Stomach (tissue), 9 donors: ENCODE data around the gene MALL. TPM values are rescaled to one million over a fixed set of nuclear protein-coding genes. Genes with fewer than 3 reads are reported as not detected.
A peak's percentile ranks its signal among the peaks of the same experiment; 100 is the strongest.
"Not testable (repeated sequence)": the region's sequence is repeated elsewhere in the genome, so short reads cannot be mapped to it uniquely, and the experiment has no call there.

Experiments
- DNase-seq, 2 donors: peaks; one replicate each; pipeline versions ENCODE4 v3.0.0 to v3.0.0-alpha.2; 2013 to 2019
- H3K27ac ChIP-seq, 5 donors: fragments of 200-600 bp in 4 of 5; sonication (generic) in 4 of 5; one replicate each; pipeline ENCODE4 v1.5.1; 2013 to 2019; ENCODE audit warnings: mild to moderate bottlenecking in 1 of 5, moderate library complexity in 1 of 5
- H3K27me3 ChIP-seq, 3 donors: fragments of 200-600 bp; sonication (generic); one replicate each; pipeline ENCODE4 v1.5.1; 2017 to 2019; ENCODE audit warnings: mixed run types in 1 of 3
- H3K36me3 ChIP-seq, 4 donors: fragments of 200-600 bp; sonication (generic); 1 replicate in 3 of 4; 2 replicates in 1 of 4; pipeline ENCODE4 v1.5.1; 2016 to 2019
- H3K4me1 ChIP-seq, 4 donors: fragments of 200-600 bp; sonication (generic); one replicate each; pipeline ENCODE4 v1.5.1; 2016 to 2019
- H3K4me3 ChIP-seq, 4 donors: fragments of 200-600 bp; sonication (generic) in 3 of 4; one replicate each; pipeline ENCODE4 v1.5.1; 2016 to 2019; ENCODE audit warnings: mild to moderate bottlenecking in 1 of 4
- H3K9me3 ChIP-seq, 4 donors: fragments of 200-600 bp; sonication (generic); one replicate each; pipeline ENCODE4 v1.5.1; 2016 to 2019
- CTCF ChIP-seq, 7 experiments: fragments of 450-650 bp in 4 of 7; fragments of 200-600 bp in 3 of 7; sonication (generic) in 3 of 7; IDR thresholded peaks; one replicate each; pipeline ENCODE4 v1.5.1; 2016 to 2019; ENCODE audit warnings: antibody characterized with exemption in 7 of 7, control low read depth in 2 of 7, mild to moderate bottlenecking in 1 of 7
- EP300 ChIP-seq: sonication (generic); formaldehyde crosslinking; IDR thresholded peaks from one replicate; pipeline ENCODE4 v1.6.1; 2017; ENCODE audit warnings: antibody characterized with exemption
- POLR2A ChIP-seq, 4 donors: fragments of 450-650 bp; IDR thresholded peaks; one replicate each; pipeline ENCODE4 v1.6.1; 2016; ENCODE audit warnings: antibody characterized with exemption in 4 of 4, control low read depth in 2 of 4, mild to moderate bottlenecking in 1 of 4, moderate library complexity in 1 of 4
- POLR2AphosphoS5 ChIP-seq, 3 donors: sonication (generic); formaldehyde crosslinking; IDR thresholded peaks; one replicate each; pipeline ENCODE4 v1.6.1; 2016; ENCODE audit warnings: antibody characterized with exemption in 3 of 3
- WGBS, 5 donors: extraction: QIAGEN DNeasy Blood & Tissue Kit in 3 of 5; methylation state at CpG; one replicate each; pipeline versions ENCODE4 v1.1.5 to v1.1.7; 2013 to 2018; 5-methylcytosine and 5-hydroxymethylcytosine counted together
- intact Hi-C: fragments of 100-400 bp; cut with DNase I; formaldehyde crosslinking; loops from one replicate; pipeline ENCODE4 v1.15.1; 2023; ENCODE audit warnings: low total_unique reads
- polyA plus RNA-seq, 3 donors: library from polyadenylated mRNA; stranded (reverse); fragments of 200-250 nt; gene quantifications; one replicate each; pipeline ENCODE4 v1.2.3, GENCODE V29; 2013
- total RNA-seq, 5 donors: library from RNA; depleted of rRNA; stranded (reverse); fragments of >200 nt; gene quantifications; one replicate each; pipeline versions ENCODE4 v1.1.0 to v1.2.3, GENCODE V29; 2014 to 2016
- donor health status: healthy with polysubstance abuse.
- donor health status: Bipolar disorder and iron deficiency.
- donor health status: healthy.

Gene MALL
- total and polyA plus RNA-seq, 8 donors = 1.3 to 37.6 (median 2.7) TPM; not detected in 1

DNA sequence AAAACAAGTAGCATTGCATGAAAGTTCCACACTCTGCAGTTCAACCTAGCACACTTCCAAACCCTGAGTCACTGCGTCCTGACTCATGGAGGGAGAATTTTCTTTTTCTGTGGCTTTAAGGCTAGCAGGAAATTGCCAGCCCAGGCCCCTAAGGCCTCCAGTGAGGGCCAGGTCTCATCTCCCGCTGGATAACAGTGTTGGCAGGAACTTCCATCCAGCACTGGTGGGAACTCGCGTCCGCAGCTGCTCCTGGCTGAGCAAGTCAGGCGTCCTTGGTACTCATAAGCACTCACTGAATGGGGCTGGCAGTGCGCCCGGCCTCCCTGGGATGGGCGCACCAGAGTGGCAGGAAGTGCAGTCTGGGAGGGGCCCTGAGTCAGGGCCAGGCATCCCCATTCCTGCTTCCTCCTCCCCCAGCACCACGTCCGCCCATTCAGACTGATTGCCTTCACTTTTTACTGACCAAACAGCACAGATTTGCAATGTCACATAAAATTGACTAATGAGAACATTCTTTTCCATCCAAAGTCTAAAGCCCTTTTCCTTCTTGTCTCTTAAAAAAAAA lies 14.3 kb downstream of the MALL start:
- 0 to 5% (median 2%) methylated on average over 7 to 11 of the region's 11 CpGs for WGBS, 5 donors
- peak; percentile 91 to 95 for DNase-seq
- TF ChIP-seq EP300 (no peak), CTCF (IDR thresholded peaks at IDR 0.05) (no peak), POLR2A (IDR thresholded peaks at IDR 0.05) (no peak), POLR2AphosphoS5 (IDR thresholded peaks at IDR 0.05) (peak in 2 of 3 donors; percentile 64 to 85)
- peak overlapping the region; percentile 63 to 89 (median 79) for H3K27ac ChIP-seq
- H3K27me3 ChIP-seq = no peaks in the 10 kb centered on the region
- peaks cover 7 to 20% (median 16%) of the 10 kb centered on the region in 4 donors for H3K4me1 ChIP-seq
- H3K4me3 ChIP-seq = peak overlapping the region in 1 of 4 donors; percentile 9
- H3K36me3 ChIP-seq = no peaks in the 10 kb centered on the region
- intact Hi-C loops = no loop called here
- no peaks in the 10 kb centered on the region for H3K9me3 ChIP-seq

DNA sequence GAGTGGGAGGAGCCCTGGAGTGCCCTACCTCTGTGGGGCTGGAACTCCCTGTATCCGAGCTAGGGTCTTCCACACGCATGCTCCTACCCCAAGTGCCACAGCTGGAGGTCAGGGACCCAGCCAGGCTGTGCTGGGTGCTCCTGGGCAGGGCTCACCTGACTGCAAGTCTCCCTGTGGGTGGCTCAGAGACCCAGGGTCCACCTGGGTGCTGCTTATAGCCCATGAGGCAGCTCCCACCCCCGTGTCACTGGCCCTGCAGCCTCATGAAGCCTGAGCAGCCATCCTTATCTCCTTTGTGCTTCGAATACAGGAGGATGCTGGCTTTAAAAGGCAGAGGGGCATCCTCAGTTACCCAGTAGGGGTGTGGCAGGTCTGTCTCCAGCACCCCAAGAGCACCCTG lies 14.7 kb downstream of the MALL start:
- Histone ChIP-seq H3K27ac (peak overlapping the region; percentile 16 to 89 (median 79)), H3K4me1 (peaks cover 7 to 20% (median 17%) of the 10 kb centered on the region in 4 donors)
- H3K27me3 ChIP-seq, H3K36me3 ChIP-seq, H3K4me3 ChIP-seq, DNase-seq, intact Hi-C loops, H3K9me3 ChIP-seq: not testable (repeated sequence)
- WGBS, 5 donors = 69 to 79% (median 73%) methylated on average over 2 to 4 of the region's 4 CpGs

GRCh38 chr2:110100480-110100879 lies 15.1 kb downstream of the MALL start:
- WGBS, 5 donors = 68 to 84% (median 80%) methylated on average over 8 of the region's 8 CpGs
- Histone ChIP-seq H3K9me3 (no peaks in the 10 kb centered on the region), H3K27ac (peak overlapping the region in 4 of 5 donors; percentile 68 to 89 (median 83)), H3K27me3 (no peaks in the 10 kb centered on the region), H3K4me3 (no peak overlapping the region), H3K36me3 (no peaks in the 10 kb centered on the region), H3K4me1 (peaks cover 7 to 21% (median 17%) of the 10 kb centered on the region in 4 donors)
- TF ChIP-seq POLR2AphosphoS5 (IDR thresholded peaks at IDR 0.05) (no peak), EP300 (no peak), CTCF (IDR thresholded peaks at IDR 0.05) (no peak), POLR2A (IDR thresholded peaks at IDR 0.05) (no peak)
- DNase-seq = no peak
- intact Hi-C loops = no loop called here

GRCh38 chr2:110099471-110100225 lies 16.0 kb downstream of the MALL start:
- DNase-seq = no peak
- H3K27me3 ChIP-seq = no peaks in the 10 kb centered on the region
- H3K27ac ChIP-seq = peak overlapping the region in 4 of 5 donors; percentile 68 to 89 (median 83)
- H3K4me3 ChIP-seq = no peak overlapping the region
- 73 to 88% (median 79%) methylated on average over 10 of the region's 10 CpGs for WGBS, 5 donors
- H3K9me3 ChIP-seq = no peaks in the 10 kb centered on the region
- intact Hi-C loops = no loop called here
- TF ChIP-seq CTCF (IDR thresholded peaks at IDR 0.05) (no peak), POLR2AphosphoS5 (IDR thresholded peaks at IDR 0.05) (no peak), EP300 (no peak), POLR2A (IDR thresholded peaks at IDR 0.05) (no peak)
- no peaks in the 10 kb centered on the region for H3K36me3 ChIP-seq
- H3K4me1 ChIP-seq = peaks cover 7 to 21% (median 17%) of the 10 kb centered on the region in 4 donors

DNA sequence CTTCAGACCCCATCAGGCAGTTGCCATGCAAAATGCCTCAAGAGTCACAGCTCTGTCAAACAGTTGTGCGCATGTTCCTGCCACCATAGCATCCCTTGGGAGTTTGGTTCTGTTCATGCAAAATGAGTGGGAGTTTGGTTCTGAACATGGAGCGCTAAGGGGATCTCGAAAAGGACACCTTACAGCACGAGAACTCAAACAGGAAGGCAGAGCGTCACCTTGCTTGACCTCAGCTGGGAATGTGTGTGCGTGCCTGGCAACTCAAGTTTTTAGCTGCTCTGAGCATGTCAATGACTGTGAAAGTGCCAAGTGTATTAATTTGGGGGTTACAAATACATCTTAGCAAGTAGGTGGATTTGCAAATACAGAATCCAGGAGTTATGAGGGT lies 16.6 kb downstream of the MALL start:
- no peak for DNase-seq
- no peak overlapping the region for H3K4me3 ChIP-seq
- no peaks in the 10 kb centered on the region for H3K36me3 ChIP-seq
- intact Hi-C loops = no loop called here
- no peaks in the 10 kb centered on the region for H3K27me3 ChIP-seq
- H3K9me3 ChIP-seq = no peaks in the 10 kb centered on the region
- H3K4me1 ChIP-seq = peaks cover 7 to 21% (median 17%) of the 10 kb centered on the region in 4 donors
- WGBS, 5 donors = 62 to 80% (median 78%) methylated on average over 6 of the region's 6 CpGs
- H3K27ac ChIP-seq = no peak overlapping the region
- TF ChIP-seq POLR2AphosphoS5 (IDR thresholded peaks at IDR 0.05) (no peak), CTCF (IDR thresholded peaks at IDR 0.05) (no peak), POLR2A (IDR thresholded peaks at IDR 0.05) (no peak), EP300 (no peak)
